ENCODE measurements around the gene AIMP1.

AIMP1 gene

DNA sequence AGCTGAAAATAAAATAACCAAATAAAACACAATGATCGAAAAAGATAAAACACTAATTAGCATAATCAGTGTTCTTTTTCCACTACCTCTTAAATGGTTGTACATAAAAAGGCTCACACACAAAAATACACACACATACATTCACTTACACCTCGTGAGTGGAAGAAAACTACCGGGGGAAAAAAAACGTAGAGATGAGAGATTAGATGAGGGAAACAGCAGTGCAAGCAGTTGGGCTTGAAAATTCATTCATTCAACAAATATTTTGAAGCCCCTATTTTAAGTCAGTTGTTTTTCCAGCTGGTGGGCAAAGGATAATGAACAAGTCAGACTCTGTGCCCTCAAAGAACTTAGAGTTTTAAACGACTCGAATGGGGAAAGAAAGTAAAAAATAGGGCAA, 1.4 kb upstream of the AIMP1 start:
- CTCF ChIA-PET = interaction anchor here (1.1 kb wide), 1 partner anchor 49 kb away, joined by 4 read pairs; no protein-coding TSS in a partner anchor
- TF ChIP-seq ZNF654 (tag by site-specific recombination; IDR thresholded peaks at IDR 0.05; ENCODE audit: low read depth) = no peak
- TF ChIP-seq, protein P1, sequence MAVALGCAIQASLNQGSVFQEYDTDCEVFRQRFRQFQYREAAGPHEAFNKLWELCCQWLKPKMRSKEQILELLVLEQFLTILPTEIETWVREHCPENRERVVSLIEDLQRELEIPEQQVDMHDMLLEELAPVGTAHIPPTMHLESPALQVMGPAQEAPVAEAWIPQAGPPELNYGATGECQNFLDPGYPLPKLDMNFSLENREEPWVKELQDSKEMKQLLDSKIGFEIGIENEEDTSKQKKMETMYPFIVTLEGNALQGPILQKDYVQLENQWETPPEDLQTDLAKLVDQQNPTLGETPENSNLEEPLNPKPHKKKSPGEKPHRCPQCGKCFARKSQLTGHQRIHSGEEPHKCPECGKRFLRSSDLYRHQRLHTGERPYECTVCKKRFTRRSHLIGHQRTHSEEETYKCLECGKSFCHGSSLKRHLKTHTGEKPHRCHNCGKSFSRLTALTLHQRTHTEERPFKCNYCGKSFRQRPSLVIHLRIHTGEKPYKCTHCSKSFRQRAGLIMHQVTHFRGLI (tag by site-specific recombination; IDR thresholded peaks at IDR 0.05) = peak; percentile 62; the same call in 1 of the 2 replicates
- TF ChIP-seq PRDM1 (tag by site-specific recombination; IDR thresholded peaks at IDR 0.05) = 0 out of 2 replicates have a peak, but pooled peaks have one; percentile 19
- Histone ChIP-seq H3K4me1 (ENCODE audit: control insufficient read depth, insufficient read depth, low read length) (peaks cover 2% of the 10 kb centered on the region; the same call in 1 of the 2 replicates), H3K4me3 (ENCODE audit: low read depth, low read length) (peak overlapping the region; percentile 77), H3K27ac (ENCODE audit: extremely low read depth, low read depth, low read length) (no peak overlapping the region), H3K36me3 (ENCODE audit: control insufficient read depth in 2 of 2, insufficient read depth in 1 of 2, low read length in 2 of 2) (no peaks in the 10 kb centered on the region), H3K9me3 (ENCODE audit: control insufficient read depth, insufficient read depth, low read depth, low read length) (no peaks in the 10 kb centered on the region)
- POLR2A ChIA-PET = interaction anchor here (1.0 kb wide), 1 partner anchor 12 kb away, joined by 3 read pairs; no protein-coding TSS in a partner anchor

DNA sequence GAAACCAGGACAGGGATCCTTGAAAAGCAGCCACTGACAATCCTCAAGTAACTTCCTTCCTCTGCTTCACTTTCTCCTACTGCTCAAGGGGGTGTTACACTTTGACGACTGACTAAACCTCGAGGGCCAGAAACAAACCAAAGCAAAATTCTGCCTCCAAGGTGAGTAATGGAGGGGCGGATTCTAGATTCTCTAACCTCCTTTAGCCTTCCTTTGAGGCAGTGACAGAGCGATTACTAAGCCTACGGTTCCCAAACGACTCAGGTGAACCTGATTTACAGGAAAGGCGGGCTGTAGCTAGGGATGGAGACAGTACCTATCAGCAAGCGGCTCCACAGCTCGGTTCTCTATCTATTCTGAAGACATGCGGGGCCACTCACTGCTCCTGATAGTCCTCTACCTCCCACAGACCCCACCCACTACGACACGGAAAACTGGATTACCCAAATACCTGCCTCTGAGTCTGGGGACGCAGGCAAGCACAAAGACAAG, 828 bp upstream of the AIMP1 start:
- ChIA-PET CTCF (interaction anchor here (0.7 to 1.1 kb wide), 3 partner anchors 13 to 691 kb away, joined by 3 to 4 read pairs (median 3); no protein-coding TSS in a partner anchor), POLR2A (interaction anchor here (0.8 to 1.0 kb wide), 3 partner anchors 11 to 842 kb away, joined by 3 read pairs; partner anchors contain the start of gene PPA2)
- Histone ChIP-seq H3K36me3 (ENCODE audit: control insufficient read depth in 2 of 2, insufficient read depth in 1 of 2, low read length in 2 of 2) (peaks cover 0 to 5% of the 10 kb centered on the region in 2 experiments; a peak in 1 of 3 replicates), H3K9me3 (ENCODE audit: control insufficient read depth, insufficient read depth, low read depth, low read length) (no peaks in the 10 kb centered on the region), H3K4me3 (ENCODE audit: low read depth, low read length) (peak overlapping the region; percentile 77), H3K27ac (ENCODE audit: extremely low read depth, low read depth, low read length) (peak overlapping the region; percentile 91), H3K4me1 (ENCODE audit: control insufficient read depth, insufficient read depth, low read length) (peaks cover 2% of the 10 kb centered on the region; the same call in 1 of the 2 replicates)
- TF ChIP-seq ZFP41 (tag by site-specific recombination; IDR thresholded peaks at IDR 0.05; ENCODE audit: borderline replicate concordance) = no peak
- TF ChIP-seq SP2 (tag by site-specific recombination; IDR thresholded peaks at IDR 0.05) = peak; percentile 27
- TF ChIP-seq ZNF426 (tag by site-specific recombination; IDR thresholded peaks at IDR 0.05) = no peak
- TF ChIP-seq ZBTB17 (tag by site-specific recombination; IDR thresholded peaks at IDR 0.05) = peak; percentile 86

DNA sequence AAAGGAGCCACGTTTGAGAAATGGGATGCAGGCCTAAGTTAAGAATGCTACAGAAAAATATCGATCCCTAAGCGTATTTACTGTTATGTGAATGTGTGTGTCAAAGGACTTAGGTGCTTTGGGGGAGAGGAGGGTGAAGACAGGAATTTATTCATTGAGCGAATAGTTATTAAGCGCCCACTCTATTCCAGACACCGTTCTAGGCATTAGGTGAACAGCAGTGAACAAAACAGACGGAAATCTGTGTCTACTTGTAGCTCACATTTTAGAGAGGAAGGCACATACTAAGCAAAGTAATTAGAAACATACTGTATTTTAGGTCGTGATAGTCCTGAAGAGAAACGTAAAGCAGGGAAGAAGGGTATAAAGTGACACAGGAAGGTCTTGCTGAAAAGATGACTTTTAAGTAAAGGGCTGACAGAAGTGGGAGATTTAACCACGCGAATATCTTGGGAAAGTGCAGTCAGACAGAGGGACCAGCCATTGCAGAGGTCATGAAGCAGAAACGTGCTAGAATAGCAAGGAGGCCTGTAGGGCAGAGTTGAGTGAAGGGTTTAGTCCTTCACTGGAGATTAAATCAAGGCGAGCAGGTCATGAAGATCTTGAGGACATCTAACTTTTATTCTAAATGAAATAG, 541 bp downstream of the AIMP1 start:
- Histone ChIP-seq H3K9me3 (ENCODE audit: control insufficient read depth, insufficient read depth, low read depth, low read length) (no peaks in the 10 kb centered on the region), H3K4me3 (ENCODE audit: low read depth, low read length) (peak overlapping the region; percentile 77), H3K4me1 (ENCODE audit: control insufficient read depth, insufficient read depth, low read length) (peaks cover 2% of the 10 kb centered on the region; the same call in 1 of the 2 replicates), H3K36me3 (ENCODE audit: control insufficient read depth in 2 of 2, insufficient read depth in 1 of 2, low read length in 2 of 2) (peaks cover 0 to 10% of the 10 kb centered on the region in 2 experiments; a peak in 1 of 3 replicates), H3K27ac (ENCODE audit: extremely low read depth, low read depth, low read length) (peak overlapping the region; percentile 91)
- peak; percentile 5; the same call in 1 of the 2 replicates for TF ChIP-seq ZBTB48 (tag by site-specific recombination; IDR thresholded peaks at IDR 0.05)
- no peak for TF ChIP-seq YY2 (tag by site-specific recombination; IDR thresholded peaks at IDR 0.05)
- 0 out of 2 replicates have a peak, but pooled peaks have one; percentile 0 for TF ChIP-seq ZNF660 (tag by site-specific recombination; IDR thresholded peaks at IDR 0.05)
- TF ChIP-seq ZNF600 (tag by site-specific recombination; IDR thresholded peaks at IDR 0.05) = 0 out of 2 replicates have a peak, but pooled peaks have one; percentile 5
- no peak for TF ChIP-seq KLF16 (tag by site-specific recombination; IDR thresholded peaks at IDR 0.05)
- no peak for TF ChIP-seq ZNF335 (tag by site-specific recombination; conservative IDR thresholded peaks at IDR 0.05)
- CTCF ChIA-PET = interaction anchor here (0.7 kb wide), 1 partner anchor 1404 kb away, joined by 3 read pairs; no protein-coding TSS in a partner anchor
- POLR2A ChIA-PET = no interaction called here

DNA sequence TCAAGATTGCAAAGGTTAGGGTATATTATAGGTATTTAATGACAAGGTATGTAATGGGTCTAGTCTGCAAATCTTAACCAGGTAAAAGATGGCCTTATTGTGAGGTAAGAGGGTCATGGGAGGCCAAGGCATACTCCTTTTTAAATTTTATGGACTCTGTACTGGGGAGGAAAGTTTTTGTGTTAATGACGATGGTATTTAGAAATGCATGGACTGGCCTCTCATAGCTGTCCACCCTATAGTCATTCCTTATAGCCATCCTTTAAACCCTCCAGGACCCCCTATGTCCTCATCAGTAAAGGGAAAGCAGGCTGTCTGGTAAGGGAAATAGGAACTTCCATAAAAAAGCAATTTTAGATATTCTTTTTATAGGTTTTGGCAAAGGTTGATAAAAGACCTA, 1.5 kb downstream of the AIMP1 start:
- POLR2A ChIA-PET = no interaction called here
- no peak overlapping the region for H3K4me3 ChIP-seq (ENCODE audit: low read depth, low read length)

More for the DNA sequence above, 1.5 kb downstream of the AIMP1 start:
- Histone ChIP-seq H3K27ac (ENCODE audit: extremely low read depth, low read depth, low read length) (no peak overlapping the region), H3K36me3 (ENCODE audit: control insufficient read depth in 2 of 2, insufficient read depth in 1 of 2, low read length in 2 of 2) (peaks cover 0 to 10% of the 10 kb centered on the region in 2 experiments; a peak in 1 of 3 replicates), H3K4me1 (ENCODE audit: control insufficient read depth, insufficient read depth, low read length) (peaks cover under 1% of the 10 kb centered on the region; the same call in 1 of the 2 replicates), H3K9me3 (ENCODE audit: control insufficient read depth, insufficient read depth, low read depth, low read length) (no peaks in the 10 kb centered on the region)
- TF ChIP-seq ZNF548 (tag by site-specific recombination; IDR thresholded peaks at IDR 0.05) = no peak
- no peak for TF ChIP-seq ZNF791 (tag by site-specific recombination; IDR thresholded peaks at IDR 0.05)
- TF ChIP-seq, protein P2, sequence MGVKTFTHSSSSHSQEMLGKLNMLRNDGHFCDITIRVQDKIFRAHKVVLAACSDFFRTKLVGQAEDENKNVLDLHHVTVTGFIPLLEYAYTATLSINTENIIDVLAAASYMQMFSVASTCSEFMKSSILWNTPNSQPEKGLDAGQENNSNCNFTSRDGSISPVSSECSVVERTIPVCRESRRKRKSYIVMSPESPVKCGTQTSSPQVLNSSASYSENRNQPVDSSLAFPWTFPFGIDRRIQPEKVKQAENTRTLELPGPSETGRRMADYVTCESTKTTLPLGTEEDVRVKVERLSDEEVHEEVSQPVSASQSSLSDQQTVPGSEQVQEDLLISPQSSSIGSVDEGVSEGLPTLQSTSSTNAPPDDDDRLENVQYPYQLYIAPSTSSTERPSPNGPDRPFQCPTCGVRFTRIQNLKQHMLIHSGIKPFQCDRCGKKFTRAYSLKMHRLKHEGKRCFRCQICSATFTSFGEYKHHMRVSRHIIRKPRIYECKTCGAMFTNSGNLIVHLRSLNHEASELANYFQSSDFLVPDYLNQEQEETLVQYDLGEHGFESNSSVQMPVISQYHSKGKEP (tag by site-specific recombination; IDR thresholded peaks at IDR 0.05) = no peak
- TF ChIP-seq ZBTB1 (tag by site-specific recombination; IDR thresholded peaks at IDR 0.05) = no peak
- TF ChIP-seq ZNF19 (tag by site-specific recombination; IDR thresholded peaks at IDR 0.05; ENCODE audit: low read depth) = no peak
- TF ChIP-seq ZIC2 (tag by site-specific recombination; IDR thresholded peaks at IDR 0.05) = no peak
- TF ChIP-seq ZNF843 (tag by site-specific recombination; IDR thresholded peaks at IDR 0.05) = no peak
- TF ChIP-seq ZBTB20 (tag by site-specific recombination; IDR thresholded peaks at IDR 0.05) = no peak
- no peak for TF ChIP-seq FEZF1 (tag by site-specific recombination; IDR thresholded peaks at IDR 0.05)
- TF ChIP-seq ZNF670 (tag by site-specific recombination; IDR thresholded peaks at IDR 0.05; ENCODE audit: low read depth) = no peak
- TF ChIP-seq, protein P3, sequence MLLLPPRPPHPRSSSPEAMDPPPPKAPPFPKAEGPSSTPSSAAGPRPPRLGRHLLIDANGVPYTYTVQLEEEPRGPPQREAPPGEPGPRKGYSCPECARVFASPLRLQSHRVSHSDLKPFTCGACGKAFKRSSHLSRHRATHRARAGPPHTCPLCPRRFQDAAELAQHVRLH (tag by site-specific recombination; IDR thresholded peaks at IDR 0.05) = no peak
- CTCF ChIA-PET = no interaction called here
